Stimulated activated CD8-positive, alpha-beta memory T cell treated with anti-CD3 and anti-CD28 coated beads, Interleukin-15, amount 100 ng/mL, for 48 hours (primary cell): ENCODE data around the gene TRPC5OS.

Source experiments
- DNase-seq, 2 donors: peaks; one replicate each; pipeline ENCODE4 v3.0.0-alpha.2; 2020; ENCODE audit warnings: low read depth in 2 of 2

Gene TRPC5OS

GRCh38 chrX:111896148-111896547, 20.2 kb downstream of the TRPC5OS start:
- no peak for DNase-seq

GRCh38 chrX:111914398-111915090, 38.6 kb downstream of the TRPC5OS start:
- DNase-seq: no peak

GRCh38 chrX:111917591-111917990, 41.6 kb downstream of the TRPC5OS start:
- no peak for DNase-seq

DNA sequence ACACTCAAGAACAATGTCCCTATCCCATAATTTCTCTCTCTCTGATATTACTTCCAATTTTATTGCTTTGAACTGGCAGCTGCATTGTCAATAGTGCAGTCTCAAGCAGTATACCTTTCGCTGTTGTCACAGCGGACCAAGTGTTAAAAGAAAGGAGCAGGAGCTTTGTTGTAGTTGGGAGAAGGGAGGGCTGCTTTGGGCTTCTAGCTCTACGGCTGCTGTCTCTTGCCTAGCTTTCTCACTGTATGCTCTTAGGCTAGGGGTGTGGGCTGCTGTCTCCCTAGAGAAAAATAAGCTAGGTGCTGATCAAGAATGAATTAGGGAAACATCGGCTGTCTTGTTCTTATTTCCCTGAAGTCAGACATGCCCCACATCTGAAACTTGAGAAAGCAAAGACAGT, 52.5 kb downstream of the TRPC5OS start:
- no peak for DNase-seq
